Measurements from ENCODE around the gene DDAH1. TPM values are rescaled to one million over a fixed set of nuclear protein-coding genes. Genes with fewer than 3 reads are reported as not detected.

Gene DDAH1
- total and polyA plus RNA-seq, 2 experiments from 2014 or later = 29.4 to 41.7 TPM

GRCh38 chr1:85417876-85418275 is 47.1 kb downstream of the DDAH1 start:
- peaks cover 11% of the 10 kb centered on the region for H3K4me1 Mint-ChIP-seq
- Histone ChIP-seq H3K4me2 (no peak overlapping the region), H3K27me3 (ENCODE audit: insufficient read depth) (no peaks in the 10 kb centered on the region), H3K4me1 (ENCODE audit: insufficient read depth) (0 out of 2 replicates have a peak, but pooled peaks cover 3% of the 10 kb centered on the region), H3F3A (replicated peaks; ENCODE audit: low read depth) (no peaks in the 10 kb centered on the region), H3K4me3 (no peak overlapping the region), H3K79me2 (replicated peaks; ENCODE audit: insufficient read depth) (no peaks in the 10 kb centered on the region; the same call in 1 of the 2 replicates), H3K27ac (ENCODE audit: low read depth) (no peak overlapping the region), H2AFZ (no peak overlapping the region), H3K9me2 (ENCODE audit: insufficient read depth) (no peaks in the 10 kb centered on the region), H3K36me3 (ENCODE audit: insufficient read depth) (no peaks in the 10 kb centered on the region), H4K20me1 (replicated peaks; ENCODE audit: insufficient read depth) (no peaks in the 10 kb centered on the region)
- H3K36me3 Mint-ChIP-seq (ENCODE audit: low read depth) = peaks cover 19% of the 10 kb centered on the region; the same call in 2 of the 3 replicates
- H3K27ac Mint-ChIP-seq = no peak overlapping the region
- no peak for DNase-seq (ENCODE audit: low spot score)
- H3K27me3 Mint-ChIP-seq (ENCODE audit: insufficient read depth, low read depth, poor library complexity) = peaks cover 4% of the 10 kb centered on the region
- ATAC-seq = no peak
- peaks cover 26% of the 10 kb centered on the region for H3K9me3 Mint-ChIP-seq
- TF ChIP-seq ZNF462 (CRISPR knock-in tag; IDR thresholded peaks at IDR 0.05) = no peak
- TF ChIP-seq POLR2AphosphoS5 (IDR thresholded peaks at IDR 0.05; ENCODE audit: low read depth) = no peak
- TF ChIP-seq CTCF (conservative IDR thresholded peaks at IDR 0.05; ENCODE audit: low read depth in 2 of 2) = no peak
- TF ChIP-seq ZNF114 (CRISPR knock-in tag; IDR thresholded peaks at IDR 0.05) = no peak
- no peak for TF ChIP-seq EZH2 (IDR thresholded peaks at IDR 0.05; ENCODE audit: low read depth, unreplicated experiment)
- no peak for TF ChIP-seq CREB1 (CRISPR knock-in tag; IDR thresholded peaks at IDR 0.05; ENCODE audit: low read depth)
- TF ChIP-seq NANOG (IDR thresholded peaks at IDR 0.05; ENCODE audit: borderline replicate concordance) = no peak
- TF ChIP-seq STAT1 (IDR thresholded peaks at IDR 0.05; ENCODE audit: unreplicated experiment) = no peak
- no peak for TF ChIP-seq REST (IDR thresholded peaks at IDR 0.05; ENCODE audit: unreplicated experiment)
- TF ChIP-seq ETS1 (IDR thresholded peaks at IDR 0.05) = no peak
- TF ChIP-seq JUNB (IDR thresholded peaks at IDR 0.05; ENCODE audit: unreplicated experiment) = no peak
- TF ChIP-seq ZNF331 (CRISPR knock-in tag; IDR thresholded peaks at IDR 0.05; ENCODE audit: low read depth) = no peak
- no peak for TF ChIP-seq EZH2phosphoT487 (IDR thresholded peaks at IDR 0.05; ENCODE audit: unreplicated experiment)
- H3K4me3 Mint-ChIP-seq = no peak overlapping the region

Measured in GM23338 (cell line).